PC-3 (cell line): ENCODE data around the gene YJU2. TPM values are rescaled to one million over a fixed set of nuclear protein-coding genes. Genes with fewer than 3 reads are reported as not detected.

Source experiments
- ATAC-seq: fragments of 200-7000 bp; cut with Tn5 transposase; 2 replicates; pipeline ENCODE4 v1.9.1; 2020; ENCODE audit warnings: mild to moderate bottlenecking, moderate library complexity
- BruUV-seq: library from RNA; stranded (reverse); fragments of 400-500 nt; replicated peaks from 2 replicates; lab custom pipeline; 2021; lab: Mats Ljungman, UMichigan
- CTCF ChIA-PET: fragments of 300-600 bp; sonication (Branson Sonifier 250); formaldehyde crosslinking; loops from one replicate; lab custom pipeline; 2022; ENCODE audit warnings: antibody characterized with exemption; lab: Charles Lee
- POLR2A ChIA-PET: fragments of 300-600 bp; sonication (Branson Sonifier 250); formaldehyde crosslinking; loops from one replicate; lab custom pipeline; 2022; ENCODE audit warnings: antibody characterized with exemption; ENCODE audit not compliant: unreplicated experiment; lab: Charles Lee
- DNase-seq: peaks from one replicate; pipeline ENCODE4 v3.0.0-alpha.2; 2015
- H2AFZ ChIP-seq: fragments of 300-600 bp; sonication (generic); 2 replicates; pipeline ENCODE4 v1.6.0; 2016; ENCODE audit warnings: antibody characterized with exemption, low read length
- H3F3A ChIP-seq: fragments of 300-600 bp; sonication (generic); one replicate; pipeline ENCODE4 v1.6.0; 2017; ENCODE audit warnings: antibody characterized with exemption, low read length, control low read depth, mild to moderate bottlenecking; ENCODE audit not compliant: unreplicated experiment
- H3K27ac ChIP-seq: fragments of 300-600 bp; sonication (generic); 2 replicates; pipeline ENCODE4 v1.5.1; 2016; ENCODE audit warnings: mild to moderate bottlenecking, low read length
- H3K27me3 ChIP-seq: fragments of 300-600 bp; sonication (generic); 2 replicates; pipeline ENCODE4 v1.6.1; 2016; ENCODE audit warnings: low read length, mixed read lengths
- H3K36me3 ChIP-seq: fragments of 300-600 bp; sonication (generic); 2 replicates; pipeline ENCODE4 v1.6.1; 2016; ENCODE audit warnings: low read depth, mixed run types, low read length, mixed read lengths
- H3K4me1 ChIP-seq: fragments of 300-600 bp; sonication (generic); 2 replicates; pipeline ENCODE4 v1.5.1; 2016; ENCODE audit warnings: low read length; ENCODE audit not compliant: insufficient read depth
- H3K4me2 ChIP-seq: fragments of 300-600 bp; sonication (generic); 2 replicates; pipeline ENCODE4 v1.6.0; 2016; ENCODE audit warnings: low read length
- H3K4me3 ChIP-seq: fragments of 300-600 bp; sonication (generic); 2 replicates; pipeline ENCODE4 v1.5.1; 2016; ENCODE audit warnings: mild to moderate bottlenecking, low read length, mixed read lengths
- H3K79me2 ChIP-seq: fragments of 300-600 bp; sonication (generic); 2 replicates; pipeline ENCODE4 v1.6.1; 2017; ENCODE audit warnings: low read length, mixed read lengths
- H3K9ac ChIP-seq: fragments of 300-600 bp; sonication (generic); 2 replicates; pipeline ENCODE4 v1.6.0; 2016; ENCODE audit warnings: mild to moderate bottlenecking, low read length
- H3K9me2 ChIP-seq: fragments of 300-600 bp; sonication (generic); replicated peaks from 2 replicates; pipeline ENCODE4 v1.6.1; 2016; ENCODE audit warnings: mixed run types, low read length, mixed read lengths
- H3K9me3 ChIP-seq: fragments of 300-600 bp; sonication (generic); 2 replicates; pipeline ENCODE4 v1.6.1; 2016; ENCODE audit warnings: low read length, mixed read lengths
- H4K20me1 ChIP-seq: fragments of 300-600 bp; sonication (generic); 2 replicates; pipeline ENCODE4 v1.6.1; 2016; ENCODE audit warnings: low read length, mixed read lengths
- CTCF ChIP-seq: fragments of 300-600 bp; sonication (generic); conservative IDR thresholded peaks from 2 replicates; pipeline ENCODE4 v1.5.1; 2017; ENCODE audit warnings: antibody characterized with exemption, low read depth, mild to moderate bottlenecking, low read length
- EZH2 ChIP-seq: fragments of 300-600 bp; sonication (generic); IDR thresholded peaks from one replicate; pipeline ENCODE4 v1.6.1; 2017; ENCODE audit warnings: antibody characterized with exemption, mild to moderate bottlenecking, low read length; ENCODE audit not compliant: unreplicated experiment
- EZH2phosphoT487 ChIP-seq: fragments of 300-600 bp; sonication (generic); IDR thresholded peaks from 2 replicates; pipeline ENCODE4 v1.6.1; 2018; ENCODE audit warnings: mild to moderate bottlenecking, antibody characterized with exemption, low read length, borderline replicate concordance
- intact Hi-C: fragments of 100-400 bp; cut with micrococcal nuclease; formaldehyde crosslinking; loops from 2 replicates; pipeline ENCODE4 v1.9.0; 2023
- total RNA-seq: library from RNA; depleted of rRNA; stranded (reverse); fragments of >200 nt; gene quantifications from 2 replicates; pipeline ENCODE4 v1.2.3, GENCODE V29; 2014

The YJU2 gene
- total RNA-seq, 1 experiment from 2014 or later, result 33.1 TPM

DNA sequence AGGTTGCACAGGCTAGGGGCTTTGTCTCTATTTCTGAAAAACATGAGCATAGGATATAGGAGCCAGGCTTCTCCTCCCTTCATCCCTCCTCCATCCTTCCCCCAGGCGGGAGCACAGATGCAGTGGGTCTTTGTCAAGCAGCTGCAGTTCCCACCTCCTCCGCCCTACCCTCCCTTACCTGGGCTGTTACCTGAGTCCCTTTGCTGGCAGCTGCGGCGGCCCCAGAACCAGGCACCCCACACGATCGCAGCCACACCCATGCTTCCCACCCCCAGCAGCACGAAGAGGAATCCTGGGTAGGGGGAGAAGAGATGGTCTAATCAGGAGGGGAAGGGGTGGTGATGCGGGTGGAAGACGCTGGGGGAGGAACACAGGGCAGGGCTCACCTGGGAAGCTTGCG lies 47.5 kb downstream of the YJU2 start:
- no peak overlapping the region for H2AFZ ChIP-seq
- TF ChIP-seq EZH2phosphoT487 (no peak), EZH2 (no peak), CTCF (no peak)
- H3K27me3 ChIP-seq, result no peaks in the 10 kb centered on the region
- no peaks in the 10 kb centered on the region for H3K4me1 ChIP-seq
- H3K9ac ChIP-seq, result no peak overlapping the region
- no peaks in the 10 kb centered on the region for H4K20me1 ChIP-seq
- H3K79me2 ChIP-seq, result no peaks in the 10 kb centered on the region
- ATAC-seq (no peak), DNase-seq (no peak)
- H3K4me3 ChIP-seq, result no peak overlapping the region
- intact Hi-C loops, result no loop called here
- H3K4me2 ChIP-seq, result no peak overlapping the region
- no peaks in the 10 kb centered on the region for H3F3A ChIP-seq
- BruUV-seq, result no TSS peak
- no peak overlapping the region for H3K27ac ChIP-seq
- ChIA-PET POLR2A (no interaction called here), CTCF (no interaction called here)
- H3K36me3 ChIP-seq, result no peaks in the 10 kb centered on the region
- no peaks in the 10 kb centered on the region for H3K9me2 ChIP-seq
- no peaks in the 10 kb centered on the region for H3K9me3 ChIP-seq

DNA sequence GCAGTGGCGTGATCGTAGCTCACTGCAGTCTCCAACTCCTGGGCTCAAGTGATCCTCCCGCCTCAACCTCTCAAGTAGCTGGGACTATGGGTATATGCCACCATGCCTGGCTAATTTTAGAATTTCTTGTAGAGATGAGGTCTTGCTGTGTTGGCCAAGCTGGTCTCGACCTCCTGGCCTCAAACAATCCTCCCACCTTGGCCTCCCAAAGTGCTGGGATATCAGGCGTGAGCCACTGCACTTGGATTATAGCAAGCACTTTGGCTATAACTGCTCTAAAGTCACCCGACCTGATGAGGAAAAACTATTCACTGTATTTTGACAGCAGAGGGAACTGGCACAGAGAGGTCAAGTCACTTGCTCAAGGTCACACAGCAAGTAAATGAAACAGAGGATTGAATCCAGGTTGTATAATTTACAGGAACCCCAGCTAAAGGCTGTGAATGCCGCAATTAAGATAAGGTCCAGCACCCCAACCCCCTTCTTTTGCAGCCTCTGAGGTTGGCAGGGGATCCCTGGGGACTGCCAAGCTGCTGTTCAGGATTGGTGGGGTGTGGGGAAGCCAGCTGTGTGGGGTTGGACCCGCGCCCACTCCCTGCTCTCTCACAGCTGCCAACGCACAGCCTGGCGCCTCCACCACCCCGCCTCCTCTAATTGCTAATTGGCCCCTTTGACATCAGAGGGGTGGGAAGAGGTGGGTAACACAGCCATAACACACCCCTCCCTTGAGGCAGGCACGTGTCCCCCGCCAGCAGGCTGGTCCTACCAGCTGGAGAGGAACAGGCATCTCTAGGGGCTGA lies 49.3 kb downstream of the YJU2 start:
- H3K9me3 ChIP-seq, result no peaks in the 10 kb centered on the region
- DNase-seq (no peak), ATAC-seq (no peak)
- no peak overlapping the region for H3K27ac ChIP-seq
- H3K4me2 ChIP-seq, result no peak overlapping the region
- intact Hi-C loops, result no loop called here
- POLR2A ChIA-PET, result no interaction called here
- H3K4me3 ChIP-seq, result no peak overlapping the region
- no peak overlapping the region for H2AFZ ChIP-seq
- H3K27me3 ChIP-seq, result no peaks in the 10 kb centered on the region
- no peaks in the 10 kb centered on the region for H3K4me1 ChIP-seq
- CTCF ChIA-PET, result no interaction called here
- H4K20me1 ChIP-seq, result no peaks in the 10 kb centered on the region
- no peaks in the 10 kb centered on the region for H3K9me2 ChIP-seq
- TF ChIP-seq EZH2 (no peak), EZH2phosphoT487 (no peak), CTCF (no peak)
- H3K9ac ChIP-seq, result no peak overlapping the region
- H3K79me2 ChIP-seq, result no peaks in the 10 kb centered on the region
- H3K36me3 ChIP-seq, result no peaks in the 10 kb centered on the region
- no peaks in the 10 kb centered on the region for H3F3A ChIP-seq
- BruUV-seq, result no TSS peak
